Esophagus squamous epithelium (tissue), 4 donors: Measurements from ENCODE around the gene FAM187B.

Experiments
- POLR2A ChIP-seq, 4 donors: fragments of 450-650 bp; IDR thresholded peaks; one replicate each; pipeline ENCODE4 v1.6.1; 2017; ENCODE audit warnings: antibody characterized with exemption in 4 of 4, mild to moderate bottlenecking in 4 of 4, moderate library complexity in 3 of 4
- TF ChIP-seq, protein P1 (sequence below), 6 experiments: fragments of 450-650 bp in 4 of 6; fragments of 200-600 bp in 2 of 6; sonication (generic) in 2 of 6; IDR thresholded peaks; one replicate each; pipeline ENCODE4 v1.5.1; 2016 to 2019; ENCODE audit warnings: antibody characterized with exemption in 6 of 6, mild to moderate bottlenecking in 4 of 6, moderate library complexity in 4 of 6

DNA sequence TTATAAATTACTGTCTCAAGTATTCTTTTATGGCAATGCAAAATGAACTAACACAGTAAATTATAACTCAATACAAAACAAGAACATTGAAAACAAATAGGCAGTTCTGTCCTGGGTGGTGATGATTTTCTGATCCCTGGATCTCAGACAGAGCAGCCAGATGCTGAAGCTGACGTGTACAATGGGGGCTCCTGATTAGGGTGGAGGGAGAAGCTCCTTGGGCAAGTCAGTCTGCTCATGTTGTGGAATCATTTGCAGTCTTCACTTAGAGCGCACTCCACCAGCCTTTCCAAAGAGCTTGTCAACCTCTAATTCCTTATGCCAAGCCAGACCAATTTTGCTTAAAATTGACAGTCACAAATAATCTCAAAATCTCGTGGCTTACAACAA is 52.4 kb downstream of the FAM187B start:
- TF ChIP-seq, protein P1, sequence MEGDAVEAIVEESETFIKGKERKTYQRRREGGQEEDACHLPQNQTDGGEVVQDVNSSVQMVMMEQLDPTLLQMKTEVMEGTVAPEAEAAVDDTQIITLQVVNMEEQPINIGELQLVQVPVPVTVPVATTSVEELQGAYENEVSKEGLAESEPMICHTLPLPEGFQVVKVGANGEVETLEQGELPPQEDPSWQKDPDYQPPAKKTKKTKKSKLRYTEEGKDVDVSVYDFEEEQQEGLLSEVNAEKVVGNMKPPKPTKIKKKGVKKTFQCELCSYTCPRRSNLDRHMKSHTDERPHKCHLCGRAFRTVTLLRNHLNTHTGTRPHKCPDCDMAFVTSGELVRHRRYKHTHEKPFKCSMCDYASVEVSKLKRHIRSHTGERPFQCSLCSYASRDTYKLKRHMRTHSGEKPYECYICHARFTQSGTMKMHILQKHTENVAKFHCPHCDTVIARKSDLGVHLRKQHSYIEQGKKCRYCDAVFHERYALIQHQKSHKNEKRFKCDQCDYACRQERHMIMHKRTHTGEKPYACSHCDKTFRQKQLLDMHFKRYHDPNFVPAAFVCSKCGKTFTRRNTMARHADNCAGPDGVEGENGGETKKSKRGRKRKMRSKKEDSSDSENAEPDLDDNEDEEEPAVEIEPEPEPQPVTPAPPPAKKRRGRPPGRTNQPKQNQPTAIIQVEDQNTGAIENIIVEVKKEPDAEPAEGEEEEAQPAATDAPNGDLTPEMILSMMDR (IDR thresholded peaks at IDR 0.05), result no peak
- no peak for TF ChIP-seq POLR2A (IDR thresholded peaks at IDR 0.05)
